OCI-LY1 (cell line): Measurements from ENCODE around the gene SLC9A8.

Experiments
- H2AFZ ChIP-seq: fragments of 200-600 bp; sonication (generic), shearing (Covaris generic); 2 replicates; pipeline ENCODE4 v1.6.0; 2014; ENCODE audit warnings: antibody characterized with exemption, mild to moderate bottlenecking, low read length
- H3F3A ChIP-seq: fragments of 200-600 bp; sonication (generic), shearing (Covaris generic); 2 replicates; pipeline ENCODE4 v1.6.0; 2014; ENCODE audit warnings: mild to moderate bottlenecking, antibody characterized with exemption, low read length, moderate library complexity; ENCODE audit not compliant: insufficient read depth
- H3K27ac ChIP-seq: fragments of 200-600 bp; sonication (generic); 2 replicates; pipeline ENCODE4 v1.5.1; 2014; ENCODE audit warnings: low read length, mixed run types, mild to moderate bottlenecking, low read depth; ENCODE audit not compliant: poor library complexity, severe bottlenecking
- H3K27me3 ChIP-seq: fragments of 200-600 bp; sonication (generic); 2 replicates; pipeline ENCODE4 v1.6.0; 2014; ENCODE audit warnings: antibody characterized with exemption, mild to moderate bottlenecking, low read length, moderate library complexity; ENCODE audit not compliant: insufficient read depth
- H3K36me3 ChIP-seq: fragments of 200-600 bp; sonication (generic); 2 replicates; pipeline ENCODE4 v1.6.1; 2014; ENCODE audit warnings: mild to moderate bottlenecking, antibody characterized with exemption, low read length, moderate library complexity, mixed read lengths; ENCODE audit not compliant: insufficient read depth
- H3K4me1 ChIP-seq: fragments of 200-600 bp; sonication (generic); 2 replicates; pipeline ENCODE4 v1.5.1; 2014; ENCODE audit warnings: mild to moderate bottlenecking, low read length, moderate library complexity; ENCODE audit not compliant: insufficient read depth, severe bottlenecking
- H3K4me2 ChIP-seq: fragments of 200-600 bp; sonication (generic), shearing (Covaris generic); 2 replicates; pipeline ENCODE4 v1.6.1; 2014; ENCODE audit warnings: low read length
- H3K4me3 ChIP-seq: fragments of 200-600 bp; sonication (generic); 2 replicates; pipeline ENCODE4 v1.5.1; 2014; ENCODE audit warnings: low read length, low read depth, mild to moderate bottlenecking, mixed read lengths; ENCODE audit not compliant: poor library complexity, severe bottlenecking
- H3K79me2 ChIP-seq: fragments of 200-600 bp; shearing (Covaris generic); 2 replicates; pipeline ENCODE4 v1.6.1; 2016; ENCODE audit warnings: mixed run types, low read length, mixed read lengths; ENCODE audit not compliant: insufficient read depth
- H3K9ac ChIP-seq: fragments of 200-600 bp; sonication (generic), shearing (Covaris generic); 2 replicates; pipeline ENCODE4 v1.6.1; 2014; ENCODE audit warnings: mild to moderate bottlenecking, low read length, mixed read lengths
- H3K9me2 ChIP-seq: fragments of 200-600 bp; sonication (generic), shearing (Covaris generic); 2 replicates; pipeline ENCODE4 v1.6.1; 2014; ENCODE audit warnings: low read depth, mild to moderate bottlenecking, low read length, mixed read lengths
- H3K9me3 ChIP-seq: fragments of 200-600 bp; shearing (Covaris generic); 2 replicates; pipeline ENCODE4 v1.6.1; 2014; ENCODE audit warnings: low read length, mixed read lengths
- H4K20me1 ChIP-seq: fragments of 200-600 bp; sonication (generic), shearing (Covaris generic); 2 replicates; pipeline ENCODE4 v1.6.0; 2016; ENCODE audit warnings: mild to moderate bottlenecking, low read length; ENCODE audit not compliant: insufficient read depth
- EZH2 ChIP-seq: fragments of 200-600 bp; sonication (generic), shearing (Covaris generic); IDR thresholded peaks from 2 replicates; pipeline ENCODE4 v1.8.0; 2017; ENCODE audit warnings: borderline replicate concordance, mixed run types, mild to moderate bottlenecking, antibody characterized with exemption, low read length, moderate library complexity, mixed read lengths
- TF ChIP-seq, protein P1 (sequence below): fragments of 200-600 bp; sonication (generic), shearing (Covaris generic); IDR thresholded peaks from 2 replicates; pipeline ENCODE4 v1.5.1; 2017; ENCODE audit warnings: mild to moderate bottlenecking, antibody characterized with exemption, low read length, moderate library complexity, mixed read lengths

SLC9A8 gene

DNA sequence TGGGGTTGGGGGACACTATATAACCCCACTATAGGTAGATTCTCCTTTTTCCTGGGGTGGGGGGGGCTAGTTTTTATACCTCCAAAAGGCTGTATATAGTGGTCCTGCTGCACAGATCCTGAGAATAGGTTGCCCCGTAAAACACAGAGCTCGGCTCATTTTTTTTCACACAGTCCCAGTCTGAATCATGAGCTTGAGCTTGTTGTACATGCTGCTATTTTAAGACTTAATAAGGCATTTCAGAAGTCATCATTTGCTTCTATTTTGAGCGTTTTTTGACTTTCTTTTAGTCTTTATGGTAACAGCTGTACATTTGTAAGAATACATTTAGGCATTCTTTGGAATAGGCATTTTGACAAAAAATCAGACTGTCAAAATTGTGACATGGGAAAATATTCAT is 30.5 kb downstream of the SLC9A8 start:
- no peaks in the 10 kb centered on the region for H3K9me3 ChIP-seq
- H4K20me1 ChIP-seq: no peaks in the 10 kb centered on the region
- H3K36me3 ChIP-seq: peaks cover 32% of the 10 kb centered on the region
- H3K27me3 ChIP-seq: no peaks in the 10 kb centered on the region
- H3K9me2 ChIP-seq: no peaks in the 10 kb centered on the region
- TF ChIP-seq EZH2: no peak
- TF ChIP-seq, protein P1, sequence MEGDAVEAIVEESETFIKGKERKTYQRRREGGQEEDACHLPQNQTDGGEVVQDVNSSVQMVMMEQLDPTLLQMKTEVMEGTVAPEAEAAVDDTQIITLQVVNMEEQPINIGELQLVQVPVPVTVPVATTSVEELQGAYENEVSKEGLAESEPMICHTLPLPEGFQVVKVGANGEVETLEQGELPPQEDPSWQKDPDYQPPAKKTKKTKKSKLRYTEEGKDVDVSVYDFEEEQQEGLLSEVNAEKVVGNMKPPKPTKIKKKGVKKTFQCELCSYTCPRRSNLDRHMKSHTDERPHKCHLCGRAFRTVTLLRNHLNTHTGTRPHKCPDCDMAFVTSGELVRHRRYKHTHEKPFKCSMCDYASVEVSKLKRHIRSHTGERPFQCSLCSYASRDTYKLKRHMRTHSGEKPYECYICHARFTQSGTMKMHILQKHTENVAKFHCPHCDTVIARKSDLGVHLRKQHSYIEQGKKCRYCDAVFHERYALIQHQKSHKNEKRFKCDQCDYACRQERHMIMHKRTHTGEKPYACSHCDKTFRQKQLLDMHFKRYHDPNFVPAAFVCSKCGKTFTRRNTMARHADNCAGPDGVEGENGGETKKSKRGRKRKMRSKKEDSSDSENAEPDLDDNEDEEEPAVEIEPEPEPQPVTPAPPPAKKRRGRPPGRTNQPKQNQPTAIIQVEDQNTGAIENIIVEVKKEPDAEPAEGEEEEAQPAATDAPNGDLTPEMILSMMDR: no peak
- H3K4me3 ChIP-seq: no peak overlapping the region
- H3K27ac ChIP-seq: peak overlapping the region; percentile 59
- H3K79me2 ChIP-seq: 0 out of 2 replicates have a peak, but pooled peaks cover 3% of the 10 kb centered on the region
- no peaks in the 10 kb centered on the region for H3F3A ChIP-seq
- no peak overlapping the region for H3K4me2 ChIP-seq
- H3K4me1 ChIP-seq: peaks cover 6% of the 10 kb centered on the region
- no peak overlapping the region for H3K9ac ChIP-seq
- H2AFZ ChIP-seq: no peak overlapping the region

GRCh38 chr20:49843770-49844380 is 31.2 kb downstream of the SLC9A8 start:
- no peak for TF ChIP-seq EZH2
- TF ChIP-seq, protein P1: no peak
- peak overlapping the region; percentile 59 for H3K27ac ChIP-seq
- peaks cover 6% of the 10 kb centered on the region for H3K4me1 ChIP-seq
- no peaks in the 10 kb centered on the region for H3K9me3 ChIP-seq
- no peak overlapping the region for H3K4me3 ChIP-seq
- no peaks in the 10 kb centered on the region for H3F3A ChIP-seq
- no peak overlapping the region for H2AFZ ChIP-seq
- H3K79me2 ChIP-seq: 0 out of 2 replicates have a peak, but pooled peaks cover 3% of the 10 kb centered on the region
- no peak overlapping the region for H3K9ac ChIP-seq
- H3K9me2 ChIP-seq: no peaks in the 10 kb centered on the region
- H3K36me3 ChIP-seq: peaks cover 37% of the 10 kb centered on the region
- no peaks in the 10 kb centered on the region for H3K27me3 ChIP-seq
- H4K20me1 ChIP-seq: no peaks in the 10 kb centered on the region
- no peak overlapping the region for H3K4me2 ChIP-seq

DNA sequence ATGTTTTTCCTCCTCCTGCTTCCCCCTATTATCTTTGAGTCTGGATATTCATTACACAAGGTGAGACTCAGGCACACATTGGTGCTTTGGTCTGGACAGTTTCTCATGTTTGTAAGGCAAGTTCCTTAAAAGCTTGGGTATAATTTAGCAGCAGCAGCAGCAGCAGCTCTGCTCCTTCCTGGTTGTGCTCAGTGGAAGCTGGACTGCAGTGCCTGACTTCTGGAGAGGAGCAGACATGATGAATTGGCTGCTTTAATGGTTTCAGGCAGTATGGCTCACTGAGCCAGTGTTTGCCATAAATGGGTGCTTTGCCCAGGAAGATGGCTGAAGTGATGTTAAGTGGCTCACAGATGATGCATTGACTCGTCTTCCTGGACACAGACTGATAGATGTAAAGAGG is 32.4 kb downstream of the SLC9A8 start:
- peak overlapping the region; percentile 66 for H3K27ac ChIP-seq
- H3K9me3 ChIP-seq: no peaks in the 10 kb centered on the region
- peaks cover 40% of the 10 kb centered on the region for H3K36me3 ChIP-seq
- TF ChIP-seq EZH2: no peak
- TF ChIP-seq, protein P1: no peak
- H4K20me1 ChIP-seq: no peaks in the 10 kb centered on the region
- no peak overlapping the region for H3K4me3 ChIP-seq
- no peaks in the 10 kb centered on the region for H3K27me3 ChIP-seq
- H3K4me1 ChIP-seq: peaks cover 6% of the 10 kb centered on the region
- no peaks in the 10 kb centered on the region for H3F3A ChIP-seq
- no peak overlapping the region for H3K4me2 ChIP-seq
- H3K9ac ChIP-seq: no peak overlapping the region
- H3K79me2 ChIP-seq: no peaks in the 10 kb centered on the region
- H2AFZ ChIP-seq: no peak overlapping the region
- H3K9me2 ChIP-seq: no peaks in the 10 kb centered on the region
